HL-60 (cell line): ENCODE measurements around the gene FOXP2.

Source experiments
- DNase-seq, 2 experiments: peaks; one replicate each; pipeline ENCODE4 v3.0.0-alpha.2; 2010 to 2020; ENCODE audit warnings: low read depth in 1 of 2, low spot score in 1 of 2
- H3K27ac ChIP-seq: fragments of 250-450 bp; sonication (Bioruptor Pico); replicated peaks from 2 replicates; pipeline ENCODE4 v1.5.1; 2020; ENCODE audit warnings: mild to moderate bottlenecking, moderate library complexity
- H3K27me3 ChIP-seq: fragments of 250-450 bp; sonication (Bioruptor Pico); 2 replicates; pipeline ENCODE4 v1.5.1; 2021; ENCODE audit warnings: mild to moderate bottlenecking, moderate library complexity; ENCODE audit not compliant: insufficient read depth, poor library complexity, severe bottlenecking
- H3K4me3 ChIP-seq: replicated peaks from 2 replicates; pipeline ENCODE4 v1.5.1; 2011; ENCODE audit warnings: mild to moderate bottlenecking, control low read depth, low read length; ENCODE audit not compliant: insufficient read depth
- CTCF ChIP-seq: IDR thresholded peaks from one replicate; pipeline ENCODE4 v1.5.1; 2011; ENCODE audit warnings: low read length, control low read depth, inconsistent platforms; ENCODE audit not compliant: insufficient read depth
- GABPA ChIP-seq: IDR thresholded peaks from 2 replicates; pipeline ENCODE4 v1.6.1; 2012; ENCODE audit warnings: low read depth
- POLR2AphosphoS5 ChIP-seq: IDR thresholded peaks from 2 replicates; pipeline ENCODE4 v1.6.1; 2012; ENCODE audit warnings: low read depth
- REST ChIP-seq: IDR thresholded peaks from 2 replicates; pipeline ENCODE4 v1.6.1; 2012; ENCODE audit warnings: low read depth; ENCODE audit not compliant: insufficient replicate concordance
- SPI1 ChIP-seq: IDR thresholded peaks from 2 replicates; pipeline ENCODE4 v1.6.1; 2012; ENCODE audit warnings: low read depth, mild to moderate bottlenecking, borderline replicate concordance

FOXP2 gene

GRCh38 chr7:114466917-114467316 is 52.3 kb downstream of the FOXP2 start:
- no peak overlapping the region for H3K4me3 ChIP-seq
- DNase-seq = no peak
- no peak overlapping the region for H3K27ac ChIP-seq
- H3K27me3 ChIP-seq = no peaks in the 10 kb centered on the region
- TF ChIP-seq REST (no peak), POLR2AphosphoS5 (no peak), GABPA (no peak), SPI1 (no peak), CTCF (no peak)

GRCh38 chr7:114468844-114469243 is 54.2 kb downstream of the FOXP2 start:
- Histone ChIP-seq H3K27me3 (no peaks in the 10 kb centered on the region), H3K27ac (no peak overlapping the region), H3K4me3 (no peak overlapping the region)
- DNase-seq = no peak
- TF ChIP-seq REST (no peak), SPI1 (no peak), CTCF (no peak), POLR2AphosphoS5 (no peak), GABPA (no peak)

DNA sequence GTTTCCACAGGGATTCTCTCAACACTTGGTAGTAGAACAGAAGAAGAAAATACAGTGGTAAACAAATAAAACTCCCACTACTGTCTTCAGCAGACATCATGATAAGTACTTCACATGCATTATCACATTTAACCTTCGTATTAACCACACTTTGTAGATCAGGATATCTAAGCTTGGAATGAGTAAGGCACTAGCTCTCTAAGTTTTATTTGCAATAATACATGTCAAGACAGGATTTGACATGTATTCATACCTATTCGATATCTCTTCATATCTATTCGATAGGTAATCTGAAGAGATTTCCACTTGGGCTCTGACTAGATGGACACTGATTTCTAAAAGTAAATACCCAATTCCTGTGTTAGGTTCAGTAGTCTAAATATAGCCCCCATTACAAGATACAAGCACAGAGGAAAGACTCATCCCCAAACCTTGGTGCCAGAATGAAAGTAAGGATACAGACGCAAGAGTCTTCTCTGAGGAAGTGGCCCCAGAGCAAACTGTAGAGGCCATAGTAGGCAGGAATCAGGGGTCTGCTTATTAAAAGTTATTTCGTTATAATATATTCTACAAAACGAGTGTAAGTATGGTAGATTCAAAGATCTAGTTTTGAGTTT is 58.4 kb downstream of the FOXP2 start:
- TF ChIP-seq CTCF = no peak
- no peak overlapping the region for H3K4me3 ChIP-seq
- no peaks in the 10 kb centered on the region for H3K27me3 ChIP-seq
- no peak for DNase-seq
- no peak overlapping the region for H3K27ac ChIP-seq

- TF ChIP-seq CTCF = no peak
- no peak for TF ChIP-seq POLR2AphosphoS5
- no peak overlapping the region for H3K27ac ChIP-seq
- no peaks in the 10 kb centered on the region for H3K27me3 ChIP-seq
- no peak for DNase-seq
- H3K4me3 ChIP-seq = no peak overlapping the region
Observed at GRCh38 chr7:114478384-114478783, 63.8 kb downstream of the FOXP2 start.
